Umbilical cord (tissue), 2 donors: Measurements from ENCODE around the gene LAIR1. TPM values are rescaled to one million over a fixed set of nuclear protein-coding genes. Genes with fewer than 3 reads are reported as not detected.
"Not testable (repeated sequence)": the region's sequence is repeated elsewhere in the genome, so short reads cannot be mapped to it uniquely, and the experiment has no call there.

Experiments used
- DNase-seq: peaks from one replicate; pipeline ENCODE4 v3.0.0-alpha.2; 2015; ENCODE audit warnings: low spot score
- total RNA-seq: library from RNA; depleted of rRNA; stranded (reverse); fragments of >200 nt; gene quantifications from one replicate; pipeline ENCODE4 v1.2.3, GENCODE V29; 2014; ENCODE audit warnings: low replicate concordance; ENCODE audit not compliant: insufficient read depth

Gene LAIR1, protein sequence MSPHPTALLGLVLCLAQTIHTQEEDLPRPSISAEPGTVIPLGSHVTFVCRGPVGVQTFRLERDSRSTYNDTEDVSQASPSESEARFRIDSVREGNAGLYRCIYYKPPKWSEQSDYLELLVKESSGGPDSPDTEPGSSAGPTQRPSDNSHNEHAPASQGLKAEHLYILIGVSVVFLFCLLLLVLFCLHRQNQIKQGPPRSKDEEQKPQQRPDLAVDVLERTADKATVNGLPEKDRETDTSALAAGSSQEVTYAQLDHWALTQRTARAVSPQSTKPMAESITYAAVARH
- total RNA-seq: 19.7 TPM

DNA sequence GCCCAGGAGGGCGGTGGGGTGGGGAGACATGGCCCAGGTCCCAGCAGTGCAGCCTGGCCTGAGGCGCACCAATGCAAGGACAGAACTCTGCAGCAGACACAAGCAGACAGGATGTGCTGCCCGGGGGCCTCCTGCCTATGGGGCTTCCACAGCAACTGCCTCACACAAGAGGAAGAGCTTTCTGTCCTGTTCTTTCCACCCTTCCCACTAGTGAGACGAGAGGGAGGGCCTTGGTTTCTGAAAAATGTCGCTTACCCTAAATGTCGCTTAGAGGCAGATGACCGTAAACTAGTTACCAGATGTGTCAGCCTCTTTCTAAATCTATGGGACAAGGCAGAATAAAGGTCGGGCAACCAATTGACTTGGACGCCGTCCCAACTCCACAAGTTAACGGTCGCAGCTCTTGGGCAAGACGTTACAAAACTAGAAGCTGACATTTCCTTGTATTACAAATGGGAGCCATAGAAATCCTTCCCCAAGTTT lies at the start of gene LAIR1:
LAIR1 (minus strand) TSS at position 157 of the 483 bp plus-strand sequence; CDS start at position 30, 127 bp downstream.
- DNase-seq: peak; percentile 53

DNA sequence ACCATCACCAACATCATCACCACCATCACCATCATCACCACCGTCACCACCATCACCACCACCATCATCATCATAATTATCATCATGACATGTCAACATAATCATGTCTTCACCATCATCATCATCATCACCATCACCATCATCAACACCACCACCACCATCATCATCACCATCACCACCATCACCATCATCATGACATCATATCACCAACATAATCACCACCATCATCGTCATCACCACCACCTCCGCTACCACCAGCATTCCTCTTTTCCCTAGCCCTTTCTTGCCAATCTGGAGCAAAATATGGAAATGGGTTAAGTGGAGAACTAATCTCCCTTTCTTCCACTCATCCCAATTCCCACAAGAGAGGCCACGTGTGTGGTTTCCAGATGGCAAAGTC lies 49.4 kb upstream of the LAIR1 start:
- no peak for DNase-seq

DNA sequence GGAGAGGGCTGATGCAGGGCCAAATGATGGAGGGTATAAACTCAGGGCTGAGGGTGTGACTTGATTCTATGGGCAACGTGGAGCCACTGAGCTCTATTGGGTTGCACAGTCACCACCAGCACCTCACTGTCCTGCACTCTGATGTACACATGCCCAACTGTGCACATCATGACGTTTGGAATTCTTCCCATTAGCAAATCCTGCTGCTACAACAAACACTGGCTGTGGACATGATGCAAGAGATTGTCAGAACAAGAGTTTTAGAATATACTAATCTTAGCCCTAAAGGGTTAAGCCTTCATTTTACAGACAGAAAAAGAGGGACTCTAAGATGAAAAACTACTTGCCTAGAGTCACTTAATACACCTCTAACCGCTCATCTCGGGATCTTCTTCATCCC lies 48.1 kb upstream of the LAIR1 start:
- DNase-seq: no peak

DNA sequence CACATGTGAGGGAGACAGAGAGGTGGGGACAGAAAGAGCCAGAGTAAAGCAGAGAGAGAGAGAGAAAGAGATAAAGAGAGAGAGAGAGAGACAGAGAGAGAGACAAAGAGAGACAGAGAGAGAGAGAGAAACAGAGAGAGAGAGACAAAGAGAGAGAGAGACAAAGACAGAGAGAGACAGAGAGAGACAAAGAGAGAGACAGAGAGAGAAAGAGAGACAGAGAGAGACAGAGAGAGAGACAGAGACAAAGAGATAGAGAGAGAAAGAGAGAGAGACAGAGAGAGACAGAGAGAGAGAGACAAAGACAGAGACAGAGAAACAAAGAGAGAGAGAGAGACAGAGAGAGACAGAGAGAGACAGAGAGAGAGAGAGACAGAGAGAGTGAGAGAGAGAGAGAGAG lies 46.3 kb upstream of the LAIR1 start:
- DNase-seq: no peak

DNA sequence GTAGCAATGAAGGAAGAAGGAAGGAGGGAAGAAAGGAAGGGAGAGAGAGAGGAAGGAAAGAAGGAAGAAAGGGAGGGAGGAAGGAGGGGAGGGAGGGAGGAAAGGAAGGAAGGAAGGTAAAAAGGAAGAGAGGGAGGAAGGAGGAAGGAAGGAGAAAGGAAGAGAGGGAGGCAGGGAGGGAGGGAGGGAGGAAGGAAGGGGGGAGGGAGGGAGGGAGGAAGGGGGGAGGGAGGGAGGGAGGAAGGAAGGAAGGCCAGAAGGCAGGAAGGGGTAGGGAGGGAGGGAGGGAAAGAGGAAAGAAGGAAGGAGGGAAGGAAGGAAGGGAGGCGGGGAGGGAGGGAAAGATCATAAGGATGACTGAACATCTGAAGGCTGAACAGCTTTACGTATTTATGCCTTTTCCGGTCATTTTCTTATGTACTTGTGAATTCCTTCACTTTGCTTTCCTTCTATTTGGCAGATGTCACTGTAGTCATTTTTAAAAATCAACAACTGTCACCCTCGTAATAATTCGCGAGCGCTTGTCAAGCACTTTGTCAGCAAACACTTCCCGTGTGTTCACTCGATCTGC lies 43.8 kb upstream of the LAIR1 start:
- DNase-seq: no peak

DNA sequence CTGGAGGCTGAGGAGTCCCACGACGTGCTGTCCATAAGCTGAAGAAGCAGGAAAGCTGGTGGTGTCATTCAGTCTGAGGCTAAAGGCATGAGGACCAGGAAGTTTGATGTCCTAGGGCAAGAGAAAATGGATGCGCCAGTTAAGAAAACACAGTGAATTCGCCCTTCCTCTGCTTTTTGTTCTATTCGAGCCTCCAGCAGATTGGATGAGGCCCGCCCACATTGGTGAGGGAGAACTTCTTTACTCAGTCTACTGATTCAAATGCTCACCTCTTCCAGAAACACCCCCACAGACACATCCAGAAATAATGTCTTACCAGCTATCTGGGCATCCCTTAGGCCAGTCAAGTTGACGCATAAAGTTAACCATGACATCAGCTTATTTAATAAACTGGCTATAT lies 43.0 kb upstream of the LAIR1 start:
- no peak for DNase-seq

DNA sequence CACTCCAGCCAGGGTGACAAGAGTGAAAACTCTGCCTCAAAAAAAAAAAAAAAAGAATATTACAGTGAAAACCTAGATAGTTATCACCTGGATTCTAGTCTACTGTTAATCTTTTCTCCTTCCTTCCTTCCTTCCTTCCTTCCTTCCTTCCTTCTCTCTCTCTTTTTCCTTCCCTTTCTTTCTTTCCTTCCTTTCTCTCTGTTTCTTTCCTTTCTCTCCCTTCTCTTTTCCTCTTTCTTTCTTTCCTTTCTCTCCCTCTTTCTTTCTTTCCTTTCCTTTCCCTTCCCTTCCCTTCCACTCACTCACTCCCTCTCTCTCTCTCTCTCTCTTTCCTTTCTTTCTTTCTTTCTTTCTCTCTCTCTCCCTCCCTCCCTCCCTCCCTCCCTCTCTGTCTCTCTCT lies 40.9 kb upstream of the LAIR1 start:
- DNase-seq: no peak

DNA sequence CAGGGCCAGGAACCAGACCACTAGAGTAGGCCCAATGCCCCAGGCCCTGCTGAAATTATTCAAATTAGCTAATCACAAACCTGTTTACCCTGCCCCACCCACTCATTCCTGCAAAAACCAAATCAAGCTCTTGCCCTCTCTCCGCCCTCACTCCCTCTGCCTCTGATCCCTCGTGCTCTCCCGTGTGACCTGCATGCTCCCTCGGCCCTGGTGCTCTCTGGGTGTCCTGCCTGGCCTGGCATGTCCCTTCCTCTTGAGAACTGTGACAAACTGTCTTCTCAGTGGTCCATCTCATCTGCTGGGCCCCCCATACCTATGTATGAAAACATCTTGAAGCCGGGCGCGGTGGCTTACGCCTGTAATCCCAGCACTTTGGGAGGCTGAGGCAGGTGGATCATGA lies 38.3 kb upstream of the LAIR1 start:
- DNase-seq: no peak

DNA sequence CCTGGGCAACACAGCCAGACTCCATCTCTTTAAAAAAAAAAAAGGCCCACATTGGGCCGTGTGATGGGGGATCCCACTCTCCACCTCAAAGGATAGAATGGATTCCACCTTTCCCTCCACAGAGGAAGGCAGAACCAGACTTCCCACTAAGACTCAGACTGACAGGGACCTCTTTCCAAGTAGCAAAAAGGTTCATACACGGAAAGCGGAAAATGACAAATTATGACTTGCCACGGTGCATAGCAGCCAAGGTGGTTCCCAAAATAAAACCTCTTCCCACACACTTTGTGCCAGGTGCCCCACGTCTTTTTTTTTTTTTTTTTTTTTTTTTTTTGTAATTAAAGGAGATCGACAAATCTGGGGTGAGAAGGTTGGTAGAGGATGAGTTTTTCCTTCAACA lies 36.2 kb upstream of the LAIR1 start:
- DNase-seq: no peak

DNA sequence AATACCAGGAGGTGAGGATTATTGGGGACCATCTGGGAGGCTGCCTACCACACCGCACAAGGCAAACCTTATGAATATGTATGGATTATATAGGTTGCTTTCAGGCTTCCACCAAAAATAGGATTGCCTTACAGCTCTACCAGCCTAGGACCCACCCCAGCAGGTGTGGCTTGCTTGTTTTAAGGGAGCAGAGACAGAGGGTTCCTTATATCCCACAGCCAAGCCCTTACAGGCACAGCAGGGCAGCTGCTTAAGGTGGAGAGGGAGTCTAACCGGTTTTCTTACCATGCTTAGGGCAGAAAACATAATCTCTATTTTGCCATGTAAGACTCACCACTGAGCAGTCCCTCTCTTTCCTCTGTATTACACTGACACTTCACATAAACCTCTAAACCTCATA lies 34.5 kb upstream of the LAIR1 start:
- DNase-seq: no peak

DNA sequence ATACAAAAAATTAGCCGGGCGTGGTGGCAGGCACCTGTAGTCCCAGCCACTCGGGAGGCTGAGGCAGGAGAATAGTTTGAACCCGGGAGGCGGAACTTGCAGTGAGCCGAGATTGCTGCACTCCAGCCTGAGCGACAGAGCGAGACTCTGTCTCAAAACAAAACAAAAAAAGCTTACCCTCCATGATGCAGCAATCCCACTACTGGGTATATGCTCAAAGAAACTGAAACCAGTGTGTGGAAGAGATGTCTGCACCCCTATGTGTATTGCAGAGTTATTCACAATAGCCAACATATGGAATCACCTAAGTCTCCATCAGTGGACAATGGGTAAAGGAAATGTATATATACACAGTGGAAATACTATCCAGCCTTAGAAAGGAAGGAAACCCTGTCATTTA lies 31.0 kb upstream of the LAIR1 start:
- no peak for DNase-seq

DNA sequence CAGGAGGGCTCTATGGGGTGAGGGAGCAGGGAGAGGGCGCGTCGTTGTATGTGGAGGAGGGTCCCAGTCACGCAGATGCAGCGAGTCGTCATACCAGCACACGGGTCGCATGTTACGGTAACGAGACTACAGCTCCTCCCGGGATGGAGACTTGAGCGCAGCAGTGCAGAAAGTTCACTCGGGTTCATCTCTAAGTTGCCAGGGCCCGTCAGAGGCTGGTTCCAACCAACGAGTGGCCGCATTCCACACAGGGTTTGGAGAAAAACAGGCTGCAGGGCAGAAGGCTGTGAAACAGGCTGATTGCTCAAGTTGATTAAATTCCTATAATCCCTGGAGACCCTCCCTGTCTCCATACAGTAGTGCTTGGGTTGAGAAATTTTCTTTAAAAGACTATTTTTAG lies 28.6 kb upstream of the LAIR1 start:
- DNase-seq: no peak

DNA sequence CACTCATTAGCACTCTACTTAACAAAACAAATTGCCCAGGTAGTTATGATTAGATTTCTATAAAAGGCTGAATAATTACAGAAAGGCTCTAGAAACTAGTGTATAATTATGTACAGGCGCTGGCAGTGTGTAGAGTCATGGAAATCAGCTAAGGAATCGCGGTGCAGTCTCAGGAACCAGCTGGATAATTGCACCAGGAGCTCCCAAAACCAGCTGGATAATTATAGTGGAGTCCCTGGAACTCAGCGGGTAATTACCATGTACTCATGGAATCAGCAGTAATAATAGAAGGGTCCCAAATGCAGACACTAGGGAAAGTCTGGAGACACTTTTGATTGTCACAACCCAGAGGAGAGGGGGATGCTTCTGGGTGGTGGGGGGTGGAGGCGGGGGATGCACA lies 27.4 kb upstream of the LAIR1 start:
- no peak for DNase-seq

DNA sequence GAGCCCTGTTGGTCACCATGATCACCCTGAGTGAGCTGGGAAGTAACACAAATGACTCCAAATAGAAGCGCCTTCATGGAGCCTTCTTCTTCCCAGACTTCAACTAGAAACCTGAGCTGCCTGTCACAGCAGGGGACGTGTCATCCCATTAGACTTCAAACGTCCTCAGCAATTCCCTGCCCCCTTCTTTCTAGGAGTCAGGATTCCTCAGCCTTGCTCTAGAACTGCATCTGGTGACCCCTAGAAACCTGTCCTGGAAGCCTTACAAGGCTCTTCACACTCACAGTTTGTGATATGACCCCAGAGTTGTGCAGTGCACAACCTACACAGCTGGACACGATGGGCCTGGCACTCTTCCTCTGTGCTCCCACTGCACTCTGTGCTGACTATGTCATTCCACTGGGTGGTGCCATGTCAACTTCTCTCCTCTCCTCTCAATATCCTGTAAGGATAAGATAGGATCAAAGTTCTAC lies 26.9 kb upstream of the LAIR1 start:
- DNase-seq: no peak

DNA sequence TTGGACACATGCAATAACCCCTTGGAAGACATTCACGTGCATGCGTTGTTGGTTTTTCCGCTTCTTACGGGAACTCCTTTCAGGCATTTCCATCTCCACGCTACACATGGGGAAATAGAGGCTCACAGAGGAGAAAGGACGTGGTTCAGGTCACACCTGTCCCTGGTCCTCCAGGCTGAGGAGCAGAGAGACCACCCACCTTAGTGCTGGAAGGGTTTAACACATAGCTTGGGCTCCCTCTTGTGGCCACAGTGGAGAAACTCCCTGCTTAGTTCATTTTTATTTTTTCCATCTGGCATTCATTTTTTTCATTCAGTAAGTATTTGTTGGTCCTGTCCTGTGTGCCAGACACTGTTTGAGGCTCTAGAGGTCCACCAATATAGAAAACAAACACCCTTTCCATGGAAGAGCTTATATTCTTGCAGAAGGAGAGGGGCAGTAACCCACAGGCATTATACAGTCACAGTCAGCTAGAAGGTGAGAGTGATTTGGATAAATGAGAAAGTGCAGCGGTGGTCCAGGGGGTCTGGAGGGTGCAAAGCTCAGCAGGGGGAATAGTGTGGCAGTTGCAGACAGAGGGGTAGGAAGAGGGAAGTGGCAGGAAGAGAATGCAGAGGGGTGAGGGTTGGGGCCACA lies 26.3 kb upstream of the LAIR1 start:
- DNase-seq: peak; percentile 68

DNA sequence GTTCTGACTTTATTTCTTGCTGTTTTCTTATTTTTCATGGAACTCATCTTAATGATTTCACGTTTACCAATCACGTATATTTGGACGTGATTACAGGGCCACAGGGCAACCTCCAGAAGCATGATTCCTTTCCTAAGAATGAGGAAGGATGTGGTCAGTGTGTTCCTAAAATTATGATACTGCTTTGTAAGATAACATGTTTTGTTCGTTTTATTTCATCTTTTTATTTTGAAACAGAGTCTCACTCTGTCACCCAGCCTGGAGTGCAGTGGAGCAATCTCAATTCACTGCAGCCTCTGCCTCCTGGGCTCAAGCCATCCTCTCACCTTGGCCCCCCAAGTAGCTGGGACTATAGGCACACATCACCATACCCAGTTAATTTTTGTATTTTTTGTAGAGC lies 24.8 kb upstream of the LAIR1 start:
- DNase-seq: no peak

DNA sequence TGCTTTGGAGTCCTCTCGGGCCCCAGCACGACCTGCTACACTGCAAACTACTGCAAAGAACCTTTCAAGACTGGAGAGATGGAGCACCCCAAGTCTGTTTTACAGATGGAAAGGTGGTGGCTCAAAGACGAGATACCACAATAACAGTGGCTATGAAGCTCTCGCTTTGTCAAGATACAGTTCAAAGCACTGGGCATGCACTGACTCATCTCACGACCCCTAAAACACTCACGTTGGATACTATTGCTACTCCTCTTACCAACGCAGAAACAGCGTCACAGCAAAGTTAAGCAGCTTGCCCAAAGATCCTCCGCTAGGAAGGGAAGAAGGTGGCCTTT lies 24.0 kb upstream of the LAIR1 start:
- no peak for DNase-seq

DNA sequence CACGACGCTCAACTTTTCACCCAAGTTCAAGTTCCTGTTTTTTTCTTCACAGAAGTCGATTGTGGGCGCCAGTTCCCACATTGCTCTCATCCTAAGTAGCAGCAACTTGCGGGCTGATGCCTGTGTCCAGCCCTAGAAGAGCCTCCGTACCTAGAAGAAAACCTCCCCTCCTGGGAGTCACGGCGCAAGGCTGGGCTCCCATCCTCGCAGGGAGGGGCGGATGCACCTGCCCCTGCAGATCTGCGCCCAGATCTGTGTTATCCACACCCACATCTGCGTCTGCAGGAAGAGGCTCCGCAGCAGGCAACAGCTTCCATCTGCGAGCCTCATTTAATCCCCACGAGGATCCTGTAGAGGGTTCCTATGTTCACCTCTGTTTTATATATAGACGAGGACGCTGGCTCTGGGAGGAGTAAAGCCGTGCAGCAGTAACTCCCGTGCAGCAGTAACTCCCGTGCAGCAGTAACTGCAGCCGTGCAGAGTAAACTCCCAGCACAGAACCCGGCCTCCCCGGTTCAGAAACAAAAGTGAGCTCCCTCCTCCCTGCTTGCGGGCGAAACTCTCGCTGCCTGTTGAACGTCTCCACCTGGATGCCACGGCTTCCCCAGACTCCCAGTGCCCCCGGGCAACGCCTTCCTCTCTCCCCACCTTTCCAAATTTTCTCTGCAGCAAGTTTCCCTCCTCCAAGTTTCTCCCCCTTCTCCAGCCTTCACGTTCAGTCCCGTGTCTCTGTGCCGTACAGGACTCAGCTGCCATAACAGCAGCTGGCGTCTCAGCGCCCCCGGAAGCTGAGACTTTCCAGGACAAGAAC lies 23.5 kb upstream of the LAIR1 start:
- no peak for DNase-seq

DNA sequence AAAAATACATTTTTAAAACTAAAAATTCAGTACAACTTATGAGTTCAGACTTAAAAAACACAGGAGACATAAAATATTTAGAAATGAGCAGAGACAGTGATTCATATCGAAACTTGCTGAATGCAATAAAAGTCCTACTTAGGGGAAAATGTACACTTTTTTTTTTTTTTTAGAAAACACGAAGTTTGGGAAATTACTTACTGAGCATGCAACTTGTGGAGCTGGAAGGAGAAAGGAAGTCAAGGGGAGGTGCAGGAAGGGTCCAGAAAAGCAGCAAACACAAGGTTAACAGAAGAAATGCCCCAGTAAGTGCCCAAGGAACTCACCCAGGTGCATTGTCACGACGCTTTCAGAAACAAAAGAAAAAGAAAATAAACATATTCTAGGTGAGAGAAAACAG lies 18.6 kb upstream of the LAIR1 start:
- DNase-seq: no peak

DNA sequence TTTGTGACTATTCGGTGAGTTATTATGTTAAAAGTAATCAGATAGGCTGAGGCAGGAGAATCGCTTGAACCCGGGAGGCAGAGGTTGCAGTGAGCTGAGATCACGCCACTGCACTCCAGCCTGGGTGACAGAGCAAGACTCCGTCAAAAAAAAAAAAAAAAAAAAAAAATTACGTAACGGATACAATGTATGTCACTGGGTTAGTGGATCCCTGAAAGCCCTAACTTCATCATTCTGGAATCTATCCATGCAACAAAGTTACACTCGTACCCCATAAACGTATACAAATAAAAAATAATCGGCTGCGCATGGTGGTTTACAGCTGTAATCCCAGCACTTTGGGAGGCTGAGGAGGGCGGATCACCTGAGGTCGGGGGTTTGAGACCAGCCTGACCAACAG lies 17.3 kb upstream of the LAIR1 start:
- DNase-seq: not testable (repeated sequence)

DNA sequence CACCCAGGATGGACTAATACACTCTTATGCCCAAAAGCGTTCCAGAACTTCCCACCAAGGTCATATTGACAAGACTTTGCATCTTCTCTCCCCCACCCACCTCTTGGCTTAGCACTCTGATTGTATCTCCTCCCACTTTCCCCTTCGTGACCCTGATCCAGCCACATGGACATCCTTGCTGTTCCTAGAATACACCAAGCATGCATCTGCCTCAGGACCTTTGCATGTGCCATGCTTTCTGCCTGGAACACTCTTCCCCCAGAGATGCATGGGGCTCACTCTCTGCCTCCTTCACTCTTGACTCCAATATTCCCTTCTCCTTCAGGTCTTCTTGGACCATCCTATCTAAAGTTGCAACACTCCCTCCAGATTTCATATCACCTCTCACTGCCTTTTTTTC lies 16.2 kb upstream of the LAIR1 start:
- DNase-seq: no peak

DNA sequence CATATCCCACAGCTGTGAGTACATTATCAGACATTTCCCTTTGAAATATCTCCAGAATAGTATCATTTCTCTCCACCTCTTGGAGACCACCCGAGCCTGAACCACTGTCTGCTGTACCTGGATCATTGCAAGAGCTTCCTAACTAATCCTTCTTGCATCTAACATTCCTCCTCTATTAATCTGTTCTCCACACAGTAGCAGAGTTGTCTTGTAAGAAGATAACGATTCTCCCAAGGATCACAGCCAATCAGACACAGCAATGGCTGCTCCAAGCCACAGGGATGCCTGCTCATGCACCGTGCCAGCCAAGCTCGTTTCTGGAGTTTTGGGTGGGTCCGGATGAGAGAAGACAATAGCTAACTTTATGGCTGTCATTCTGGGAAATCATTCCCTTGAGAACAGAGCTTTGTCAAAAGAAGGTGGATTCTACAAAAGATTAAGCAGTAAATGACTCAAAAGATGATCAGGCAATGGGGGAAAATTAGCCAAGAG lies 14.5 kb upstream of the LAIR1 start:
- DNase-seq: no peak
